Chondrocyte (in vitro differentiated cells): ENCODE results near the gene ATP6V1E1. TPM values are rescaled to one million over a fixed set of nuclear protein-coding genes. Genes with fewer than 3 reads are reported as not detected.

Experiments
- DNase-seq: peaks from one replicate; pipeline ENCODE4 v3.0.0; 2021; ENCODE audit warnings: mixed read lengths, low spot score
- H3K27ac Mint-ChIP-seq: one replicate; pipeline ENCODE4 v1.8.0; 2021; ENCODE audit warnings: mild to moderate bottlenecking, moderate library complexity, mixed read lengths; ENCODE audit not compliant: unreplicated experiment
- H3K27me3 Mint-ChIP-seq: 2 replicates; pipeline ENCODE4 v1.8.0; 2021; ENCODE audit warnings: low read depth, mixed read lengths
- H3K36me3 Mint-ChIP-seq: 2 replicates; pipeline ENCODE4 v1.8.0; 2021; ENCODE audit warnings: low read depth, mixed read lengths
- H3K4me1 Mint-ChIP-seq: 2 replicates; pipeline ENCODE4 v1.8.0; 2021; ENCODE audit warnings: low read depth, mild to moderate bottlenecking, mixed read lengths
- H3K4me3 Mint-ChIP-seq: one replicate; pipeline ENCODE4 v1.8.0; 2021; ENCODE audit warnings: mild to moderate bottlenecking, moderate library complexity, mixed read lengths; ENCODE audit not compliant: unreplicated experiment
- H3K9me3 Mint-ChIP-seq: 2 replicates; pipeline ENCODE4 v1.8.0; 2021; ENCODE audit warnings: low read depth, mixed read lengths
- CTCF ChIP-seq: fragments of 200-600 bp; sonication (generic); IDR thresholded peaks from 2 replicates; pipeline ENCODE4 v1.5.0; 2021; ENCODE audit warnings: antibody characterized with exemption, mild to moderate bottlenecking, moderate library complexity
- total RNA-seq: library from RNA; stranded (reverse); gene quantifications from 3 replicates; pipeline ENCODE4 v1.2.1, GENCODE V29; 2021

The ATP6V1E1 gene
- total RNA-seq, 1 donor from 2014 or later: 120 TPM

- Mint-ChIP-seq H3K27ac (peak overlapping the region; percentile 75), H3K36me3 (no peaks in the 10 kb centered on the region), H3K4me1 (peaks cover 18% of the 10 kb centered on the region), H3K27me3 (no peaks in the 10 kb centered on the region), H3K9me3 (no peaks in the 10 kb centered on the region), H3K4me3 (no peak overlapping the region)
- TF ChIP-seq CTCF: no peak
- DNase-seq: no peak
Observed at GRCh38 chr22:17633217-17633997, 4.9 kb upstream of the ATP6V1E1 start.

GRCh38 chr22:17631076-17631565 is 2.6 kb upstream of the ATP6V1E1 start:
- H3K27me3 Mint-ChIP-seq: no peaks in the 10 kb centered on the region
- H3K4me1 Mint-ChIP-seq: peaks cover 21% of the 10 kb centered on the region
- TF ChIP-seq CTCF: no peak
- DNase-seq: no peak
- no peaks in the 10 kb centered on the region for H3K9me3 Mint-ChIP-seq
- no peak overlapping the region for H3K4me3 Mint-ChIP-seq
- peaks cover 1% of the 10 kb centered on the region for H3K36me3 Mint-ChIP-seq
- no peak overlapping the region for H3K27ac Mint-ChIP-seq

GRCh38 chr22:17629641-17630040 is 1.1 kb upstream of the ATP6V1E1 start:
- TF ChIP-seq CTCF: no peak
- peak overlapping the region; percentile 7 for H3K4me3 Mint-ChIP-seq
- no peak overlapping the region for H3K27ac Mint-ChIP-seq
- peaks cover 24% of the 10 kb centered on the region for H3K4me1 Mint-ChIP-seq
- no peaks in the 10 kb centered on the region for H3K27me3 Mint-ChIP-seq
- H3K9me3 Mint-ChIP-seq: no peaks in the 10 kb centered on the region
- DNase-seq: no peak
- H3K36me3 Mint-ChIP-seq: peaks cover 1% of the 10 kb centered on the region

GRCh38 chr22:17629173-17629489 is 582 bp upstream of the ATP6V1E1 start:
- H3K9me3 Mint-ChIP-seq: no peaks in the 10 kb centered on the region
- no peaks in the 10 kb centered on the region for H3K27me3 Mint-ChIP-seq
- peaks cover 24% of the 10 kb centered on the region for H3K4me1 Mint-ChIP-seq
- TF ChIP-seq CTCF: no peak
- peak overlapping the region; percentile 99 for H3K27ac Mint-ChIP-seq
- DNase-seq: no peak
- H3K4me3 Mint-ChIP-seq: peak overlapping the region; percentile 91
- peaks cover 1% of the 10 kb centered on the region for H3K36me3 Mint-ChIP-seq

- H3K27me3 Mint-ChIP-seq: no peaks in the 10 kb centered on the region
- H3K27ac Mint-ChIP-seq: peak overlapping the region; percentile 99
- no peaks in the 10 kb centered on the region for H3K9me3 Mint-ChIP-seq
- peak overlapping the region; percentile 91 for H3K4me3 Mint-ChIP-seq
- DNase-seq: peak; percentile 58
- TF ChIP-seq CTCF: no peak
- peaks cover 18% of the 10 kb centered on the region for H3K4me1 Mint-ChIP-seq
- peaks cover 1% of the 10 kb centered on the region for H3K36me3 Mint-ChIP-seq
Observed at GRCh38 chr22:17627961-17628405, 566 bp downstream of the ATP6V1E1 start.
